OCI-LY3 (cell line): ENCODE data around the gene NDUFS7.

ENCODE experiments used
- H2AFZ ChIP-seq: fragments of 200-600, 300-600 bp; shearing (Covaris generic); 2 replicates; pipeline ENCODE4 v1.6.0; 2014; ENCODE audit warnings: antibody characterized with exemption, low read depth, low read length
- H3K27ac ChIP-seq: fragments of 200-600, 300-600 bp; sonication (generic); 2 replicates; pipeline ENCODE4 v1.5.1; 2014; ENCODE audit warnings: mild to moderate bottlenecking, low read length, moderate library complexity, mixed read lengths
- H3K27me3 ChIP-seq: fragments of 200-600, 300-600 bp; sonication (generic); 2 replicates; pipeline ENCODE4 v1.6.1; 2014; ENCODE audit warnings: low read depth, low read length, mixed read lengths
- H3K36me3 ChIP-seq: fragments of 200-600, 300-600 bp; sonication (generic); replicated peaks from 2 replicates; pipeline ENCODE3; 2014; ENCODE audit warnings: low read depth, low read length, mixed read lengths
- H3K4me1 ChIP-seq: fragments of 300-600, 200-600 bp; sonication (generic); 2 replicates; pipeline ENCODE4 v1.6.1; 2014; ENCODE audit warnings: low read length, mixed read lengths
- H3K4me2 ChIP-seq: fragments of 200-600, 300-600 bp; sonication (generic); 2 replicates; pipeline ENCODE4 v1.6.1; 2014; ENCODE audit warnings: low read length, mixed read lengths
- H3K4me3 ChIP-seq: fragments of 300-600, 200-600 bp; sonication (generic); 2 replicates; pipeline ENCODE4 v1.5.1; 2014; ENCODE audit warnings: antibody characterized with exemption, mild to moderate bottlenecking, low read length, moderate library complexity
- H3K79me2 ChIP-seq: fragments of 300-600, 200-600 bp; shearing (Covaris generic); 2 replicates; pipeline ENCODE4 v1.6.1; 2014; ENCODE audit warnings: mild to moderate bottlenecking, low read length, mixed read lengths
- H3K9ac ChIP-seq: fragments of 300-600, 200-600 bp; shearing (Covaris generic); 2 replicates; pipeline ENCODE4 v1.6.0; 2014; ENCODE audit warnings: mild to moderate bottlenecking, low read length, moderate library complexity
- H3K9me3 ChIP-seq: fragments of 200-600, 300-600 bp; shearing (Covaris generic); 2 replicates; pipeline ENCODE4 v1.6.1; 2014; ENCODE audit warnings: low read length, mixed read lengths; ENCODE audit not compliant: insufficient read depth
- H4K20me1 ChIP-seq: fragments of 200-600, 300-600 bp; sonication (generic); 2 replicates; pipeline ENCODE4 v1.6.1; 2016; ENCODE audit warnings: low read length, mixed read lengths; ENCODE audit not compliant: insufficient read depth
- EZH2phosphoT487 ChIP-seq: fragments of 200-600 bp; shearing (Covaris generic); IDR thresholded peaks from 2 replicates; pipeline ENCODE4 v1.6.1; 2018; ENCODE audit warnings: antibody characterized with exemption, mixed run types, low read depth
- TF ChIP-seq, protein P1 (sequence below): fragments of 200-600, 300-600 bp; sonication (generic); IDR thresholded peaks from 2 replicates; pipeline ENCODE4 v1.5.1; 2014; ENCODE audit warnings: antibody characterized with exemption, low read length, low read depth

The NDUFS7 gene

GRCh38 chr19:1440418-1440801 is 56.7 kb downstream of the NDUFS7 start:
- H3K9ac ChIP-seq = no peak overlapping the region

GRCh38 chr19:1441022-1441426 is 57.3 kb downstream of the NDUFS7 start:
- Histone ChIP-seq H3K4me3 (no peak overlapping the region), H4K20me1 (peaks cover 44% of the 10 kb centered on the region), H3K27me3 (no peaks in the 10 kb centered on the region), H3K9ac (no peak overlapping the region), H3K4me1 (peaks cover 44% of the 10 kb centered on the region), H3K9me3 (no peaks in the 10 kb centered on the region), H3K4me2 (no peak overlapping the region), H3K79me2 (peaks cover 44% of the 10 kb centered on the region), H3K27ac (0 out of 2 replicates have a peak overlapping the region, but pooled peaks have one; percentile 6), H2AFZ (no peak overlapping the region), H3K36me3 (peaks cover 42% of the 10 kb centered on the region)
- TF ChIP-seq EZH2phosphoT487 = no peak
- TF ChIP-seq, protein P1, sequence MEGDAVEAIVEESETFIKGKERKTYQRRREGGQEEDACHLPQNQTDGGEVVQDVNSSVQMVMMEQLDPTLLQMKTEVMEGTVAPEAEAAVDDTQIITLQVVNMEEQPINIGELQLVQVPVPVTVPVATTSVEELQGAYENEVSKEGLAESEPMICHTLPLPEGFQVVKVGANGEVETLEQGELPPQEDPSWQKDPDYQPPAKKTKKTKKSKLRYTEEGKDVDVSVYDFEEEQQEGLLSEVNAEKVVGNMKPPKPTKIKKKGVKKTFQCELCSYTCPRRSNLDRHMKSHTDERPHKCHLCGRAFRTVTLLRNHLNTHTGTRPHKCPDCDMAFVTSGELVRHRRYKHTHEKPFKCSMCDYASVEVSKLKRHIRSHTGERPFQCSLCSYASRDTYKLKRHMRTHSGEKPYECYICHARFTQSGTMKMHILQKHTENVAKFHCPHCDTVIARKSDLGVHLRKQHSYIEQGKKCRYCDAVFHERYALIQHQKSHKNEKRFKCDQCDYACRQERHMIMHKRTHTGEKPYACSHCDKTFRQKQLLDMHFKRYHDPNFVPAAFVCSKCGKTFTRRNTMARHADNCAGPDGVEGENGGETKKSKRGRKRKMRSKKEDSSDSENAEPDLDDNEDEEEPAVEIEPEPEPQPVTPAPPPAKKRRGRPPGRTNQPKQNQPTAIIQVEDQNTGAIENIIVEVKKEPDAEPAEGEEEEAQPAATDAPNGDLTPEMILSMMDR = no peak

More at GRCh38 chr19:1440418-1440801, 56.7 kb downstream of the NDUFS7 start:
- H3K4me1 ChIP-seq = peaks cover 44% of the 10 kb centered on the region
- H3K4me2 ChIP-seq = peak overlapping the region; percentile 92; the same call in 1 of the 2 replicates
- H3K4me3 ChIP-seq = no peak overlapping the region
- H3K27me3 ChIP-seq = no peaks in the 10 kb centered on the region
- no peaks in the 10 kb centered on the region for H3K9me3 ChIP-seq
- H2AFZ ChIP-seq = no peak overlapping the region
- H3K27ac ChIP-seq = 0 out of 2 replicates have a peak overlapping the region, but pooled peaks have one; percentile 6
- TF ChIP-seq, protein P1 = no peak
- TF ChIP-seq EZH2phosphoT487 = no peak
- H4K20me1 ChIP-seq = peaks cover 48% of the 10 kb centered on the region
- H3K36me3 ChIP-seq = peaks cover 47% of the 10 kb centered on the region
- H3K79me2 ChIP-seq = peaks cover 44% of the 10 kb centered on the region

DNA sequence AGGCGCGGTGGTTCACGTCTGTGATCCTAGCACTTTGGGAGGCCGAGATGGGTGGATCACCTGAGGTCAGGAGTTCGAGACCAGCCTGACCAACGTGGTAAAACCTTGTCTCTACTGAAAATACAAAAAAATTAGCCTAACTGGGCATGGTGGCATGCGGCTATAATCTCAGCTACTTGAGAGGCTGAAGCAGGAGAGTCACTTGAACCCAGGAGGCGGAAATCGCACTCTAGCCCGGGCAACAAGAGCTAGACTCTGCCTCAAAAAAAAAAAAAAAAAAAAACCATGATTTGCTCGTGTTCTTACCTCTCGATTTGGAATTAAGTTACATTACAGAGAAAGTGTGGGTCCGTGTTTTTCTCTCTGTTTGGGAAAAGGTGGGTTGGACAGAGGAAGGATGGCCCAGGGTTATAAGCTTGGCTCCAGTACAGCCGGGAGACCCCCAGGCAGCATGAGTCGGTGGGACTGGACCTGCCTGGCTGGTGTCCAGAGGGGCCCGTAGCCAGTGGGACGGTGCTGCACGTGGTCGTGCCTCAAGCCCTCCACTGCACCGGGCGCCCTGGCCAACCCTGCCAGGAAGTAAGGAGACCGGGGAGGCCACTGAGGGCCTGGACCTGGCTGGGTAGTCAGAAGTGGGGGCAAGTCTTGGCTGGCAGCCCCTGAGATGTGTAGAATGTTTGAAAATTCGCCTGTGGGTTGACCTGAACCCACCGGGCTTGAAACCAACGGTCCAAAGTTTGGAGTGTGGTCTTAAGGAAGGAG is 58.2 kb downstream of the NDUFS7 start:
- Histone ChIP-seq H3K9ac (no peak overlapping the region), H3K4me1 (peaks cover 44% of the 10 kb centered on the region), H4K20me1 (peaks cover 44% of the 10 kb centered on the region)

More for the DNA sequence above, 58.2 kb downstream of the NDUFS7 start:
- Histone ChIP-seq H3K27ac (no peak overlapping the region), H3K27me3 (no peaks in the 10 kb centered on the region), H3K9me3 (no peaks in the 10 kb centered on the region), H3K36me3 (peaks cover 42% of the 10 kb centered on the region), H3K4me3 (no peak overlapping the region), H3K4me2 (no peak overlapping the region), H2AFZ (no peak overlapping the region), H3K79me2 (peaks cover 44% of the 10 kb centered on the region)
- TF ChIP-seq, protein P1 = no peak
- TF ChIP-seq EZH2phosphoT487 = no peak
